ENCODE measurements around the gene IP6K1.
"Not testable (repeated sequence)": the region's sequence is repeated elsewhere in the genome, so short reads cannot be mapped to it uniquely, and the experiment has no call there.

IP6K1 gene

GRCh38 chr3:49711489-49711888 lies 74.9 kb downstream of the IP6K1 start:
- no peak for DNase-seq (ENCODE audit: low read depth)

GRCh38 chr3:49709852-49710251 lies 76.5 kb downstream of the IP6K1 start:
- no peak for DNase-seq (ENCODE audit: low read depth)

- no peak for DNase-seq (ENCODE audit: low read depth)
Observed at GRCh38 chr3:49707113-49707480, 79.2 kb downstream of the IP6K1 start.

GRCh38 chr3:49706456-49707112 lies 79.8 kb downstream of the IP6K1 start:
- no peak for DNase-seq (ENCODE audit: low read depth)

GRCh38 chr3:49705390-49705960 lies 80.9 kb downstream of the IP6K1 start:
- DNase-seq (ENCODE audit: low read depth) = no peak

DNA sequence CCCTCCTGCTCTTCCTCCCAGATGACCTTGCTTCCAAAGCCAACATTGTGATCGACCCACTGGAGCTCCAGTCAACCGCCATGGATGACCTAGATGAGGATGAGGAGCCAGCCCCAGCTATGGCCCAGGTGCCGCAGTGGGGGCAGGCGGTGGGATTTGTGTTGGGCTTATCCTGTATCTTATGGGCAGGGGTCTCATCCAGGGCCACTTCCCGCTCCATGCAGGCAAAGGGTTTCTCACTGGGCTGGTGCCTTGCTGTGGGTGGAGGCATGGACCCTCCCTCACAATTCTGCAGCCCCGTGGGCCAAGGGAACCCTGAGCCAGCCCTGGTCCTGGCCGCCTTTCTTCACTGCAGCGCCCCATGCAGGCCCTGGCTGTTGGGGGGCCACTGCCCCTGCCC lies 81.7 kb downstream of the IP6K1 start:
- no peak for DNase-seq (ENCODE audit: low read depth)

DNA sequence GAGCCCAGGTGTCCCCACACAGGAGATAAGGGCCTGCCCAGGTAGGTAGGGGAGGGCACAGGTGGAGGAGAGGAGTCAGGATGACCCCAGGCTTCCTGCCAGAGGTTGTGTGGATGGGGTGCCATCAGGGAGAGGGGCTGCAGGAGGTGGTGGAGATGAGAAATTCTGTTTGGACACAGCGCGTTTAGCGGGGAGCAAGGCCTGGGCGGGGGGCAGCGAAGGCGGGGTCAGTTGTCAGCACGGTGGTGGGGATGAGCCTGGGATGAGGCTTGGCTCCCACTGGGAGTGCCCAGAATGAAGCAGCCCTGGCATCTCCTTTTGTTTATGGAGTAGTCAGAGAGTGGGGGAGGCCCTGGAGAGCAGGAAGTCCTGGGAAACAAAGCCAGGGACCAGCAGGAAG lies 82.4 kb downstream of the IP6K1 start:
- DNase-seq (ENCODE audit: low read depth) = no peak

GRCh38 chr3:49703443-49703927 lies 82.9 kb downstream of the IP6K1 start:
- no peak for DNase-seq (ENCODE audit: low read depth)

DNA sequence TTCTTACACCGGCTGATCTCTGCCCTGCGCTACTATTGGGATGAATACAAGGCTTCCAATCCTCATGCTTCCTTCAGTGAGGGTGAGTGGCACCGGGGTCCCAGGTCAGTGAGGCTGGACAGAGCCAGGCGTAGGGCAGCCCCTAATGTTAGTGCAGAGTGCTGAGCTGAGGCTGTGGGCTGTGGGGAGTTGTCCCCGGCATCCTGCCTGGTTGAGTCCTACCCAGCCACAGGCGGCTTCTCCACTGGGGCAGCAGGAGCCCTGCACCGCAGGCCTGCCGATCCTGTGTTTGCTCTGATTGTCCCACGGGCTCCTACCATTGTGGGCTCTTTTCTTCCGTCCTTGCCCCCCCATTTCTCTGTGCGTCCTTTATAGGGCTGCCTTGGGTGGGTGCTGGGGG lies 83.7 kb downstream of the IP6K1 start:
- DNase-seq (ENCODE audit: low read depth) = no peak

GRCh38 chr3:49701388-49702077 lies 84.8 kb downstream of the IP6K1 start:
- DNase-seq (ENCODE audit: low read depth) = no peak

GRCh38 chr3:49700453-49701128 lies 85.8 kb downstream of the IP6K1 start:
- DNase-seq (ENCODE audit: low read depth) = no peak

GRCh38 chr3:49700014-49700413 lies 86.3 kb downstream of the IP6K1 start:
- no peak for DNase-seq (ENCODE audit: low read depth)

- no peak for DNase-seq (ENCODE audit: low read depth)
Observed at GRCh38 chr3:49699281-49699979, 86.9 kb downstream of the IP6K1 start.

DNA sequence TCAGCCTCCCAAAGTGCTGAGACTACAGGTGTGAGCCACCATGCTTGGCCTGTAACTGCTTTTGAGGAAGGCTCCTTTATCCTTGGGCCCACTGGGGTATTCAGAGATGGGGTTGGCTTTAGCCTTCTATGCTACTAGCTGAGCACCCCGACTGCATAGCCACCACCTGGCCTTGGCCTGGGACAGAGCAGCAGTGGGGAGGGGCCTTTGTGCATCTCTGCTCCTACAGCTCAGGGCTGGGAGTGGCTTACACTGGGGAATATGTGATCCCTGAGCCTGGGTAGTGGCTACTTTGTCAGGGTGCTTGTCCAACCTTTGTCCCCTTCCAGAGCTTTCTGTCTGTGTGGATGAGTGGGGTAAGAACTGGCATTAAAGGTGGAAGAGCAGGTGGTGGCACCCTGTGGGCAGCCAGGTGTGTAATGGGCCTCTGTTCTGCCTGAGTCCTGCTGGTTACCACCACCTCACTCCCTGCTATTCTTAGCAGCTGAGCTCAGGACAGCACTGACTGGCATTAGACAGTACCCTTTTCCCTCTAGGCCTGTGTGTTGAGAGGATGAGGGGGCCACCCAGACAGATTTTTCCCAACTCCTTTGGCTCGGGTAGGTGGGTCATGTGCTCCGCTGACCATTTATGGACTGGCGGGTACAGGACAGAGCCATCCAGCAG lies 90.9 kb downstream of the IP6K1 start:
- not testable (repeated sequence) for DNase-seq (ENCODE audit: low read depth)

- DNase-seq (ENCODE audit: low read depth) = not testable (repeated sequence)
Observed at GRCh38 chr3:49694409-49695070, 91.8 kb downstream of the IP6K1 start.

- DNase-seq (ENCODE audit: low read depth) = not testable (repeated sequence)
Observed at GRCh38 chr3:49691481-49691880, 94.9 kb downstream of the IP6K1 start.

DNA sequence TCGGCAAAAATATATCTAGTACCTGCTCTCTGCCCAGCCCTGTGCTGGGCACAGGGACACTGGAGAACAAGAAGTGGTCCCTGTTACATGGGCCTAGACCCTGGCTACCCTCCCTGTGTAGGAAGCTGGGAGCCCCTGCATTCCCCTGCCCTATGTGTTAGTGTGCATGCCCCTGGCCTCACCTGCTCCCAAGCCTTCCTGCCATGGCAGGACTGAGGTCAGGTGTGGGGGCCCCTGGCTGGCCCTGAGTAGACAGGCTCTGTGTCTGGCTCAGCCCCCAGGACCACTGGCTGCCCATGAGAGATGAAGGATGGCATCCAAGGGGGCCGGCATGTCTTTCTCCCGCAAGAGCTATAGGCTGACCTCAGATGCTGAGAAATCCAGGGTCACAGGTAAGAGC lies 95.5 kb downstream of the IP6K1 start:
- not testable (repeated sequence) for DNase-seq (ENCODE audit: low read depth)

GRCh38 chr3:49689908-49690624 lies 96.3 kb downstream of the IP6K1 start:
- DNase-seq (ENCODE audit: low read depth) = not testable (repeated sequence)

DNA sequence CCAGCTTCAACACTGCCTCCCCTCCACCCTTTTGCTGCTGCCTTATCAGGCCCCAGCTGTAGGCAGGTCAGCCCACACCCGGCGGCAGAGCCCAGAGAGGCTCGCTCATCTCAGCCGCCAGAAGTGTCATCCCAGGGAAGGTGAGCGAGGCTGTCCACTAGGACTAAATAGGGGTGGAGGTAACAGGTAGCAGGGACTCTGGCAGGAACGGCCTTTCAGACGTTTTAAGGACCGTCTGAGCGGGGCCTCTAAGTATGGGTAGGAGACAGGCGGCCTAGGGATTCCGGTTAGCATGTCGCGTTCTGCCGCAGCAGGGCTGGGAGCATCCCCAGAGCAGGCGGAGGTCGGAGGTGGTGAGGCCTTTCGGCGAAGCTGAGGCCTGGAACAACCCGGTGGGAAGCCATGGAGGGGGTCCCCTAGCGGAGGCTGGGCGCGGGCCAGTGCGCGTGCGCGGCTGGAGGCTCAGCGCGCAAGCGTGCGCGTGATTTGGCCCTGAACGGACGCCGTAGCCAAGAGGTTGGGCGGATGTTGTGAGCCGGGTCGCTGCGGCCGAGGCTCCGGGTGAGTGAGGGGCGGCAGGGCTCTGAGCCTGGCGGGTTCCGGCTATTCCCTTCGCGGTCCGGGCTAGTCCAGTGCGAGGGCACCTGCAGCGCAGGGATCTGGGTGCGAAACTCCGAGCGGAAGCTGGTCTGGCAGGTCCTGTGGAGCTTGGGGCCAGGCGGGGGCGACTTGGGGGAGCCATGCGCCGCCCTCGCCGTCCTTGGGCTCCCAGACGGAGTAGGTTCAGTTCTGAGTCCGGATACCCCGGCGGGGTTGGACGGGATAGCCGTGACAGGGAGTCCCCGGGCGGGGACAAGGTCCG lies 97.1 kb downstream of the IP6K1 start, which contains the start of the genes MST1 and RNF123:
TSS of gene MST1 (minus strand) at position 429 of the 862 bp plus-strand sequence. CDS start 783 bp downstream, outside the sequence.
TSS of gene RNF123 (plus strand) at position 512 of the 862 bp plus-strand sequence. CDS start 1,609 bp downstream, outside the sequence.
- DNase-seq (ENCODE audit: low read depth) = peak; percentile 83
